OCI-LY1 (cell line): Measurements from ENCODE around the gene LRFN2.

Experiments used
- H2AFZ ChIP-seq: fragments of 200-600 bp; sonication (generic), shearing (Covaris generic); 2 replicates; pipeline ENCODE4 v1.6.0; 2014; ENCODE audit warnings: antibody characterized with exemption, mild to moderate bottlenecking, low read length
- H3F3A ChIP-seq: fragments of 200-600 bp; sonication (generic), shearing (Covaris generic); 2 replicates; pipeline ENCODE4 v1.6.0; 2014; ENCODE audit warnings: mild to moderate bottlenecking, antibody characterized with exemption, low read length, moderate library complexity; ENCODE audit not compliant: insufficient read depth
- H3K27ac ChIP-seq: fragments of 200-600 bp; sonication (generic); 2 replicates; pipeline ENCODE4 v1.5.1; 2014; ENCODE audit warnings: low read length, mixed run types, mild to moderate bottlenecking, low read depth; ENCODE audit not compliant: poor library complexity, severe bottlenecking
- H3K27me3 ChIP-seq: fragments of 200-600 bp; sonication (generic); 2 replicates; pipeline ENCODE4 v1.6.0; 2014; ENCODE audit warnings: antibody characterized with exemption, mild to moderate bottlenecking, low read length, moderate library complexity; ENCODE audit not compliant: insufficient read depth
- H3K36me3 ChIP-seq: fragments of 200-600 bp; sonication (generic); 2 replicates; pipeline ENCODE4 v1.6.1; 2014; ENCODE audit warnings: mild to moderate bottlenecking, antibody characterized with exemption, low read length, moderate library complexity, mixed read lengths; ENCODE audit not compliant: insufficient read depth
- H3K4me1 ChIP-seq: fragments of 200-600 bp; sonication (generic); 2 replicates; pipeline ENCODE4 v1.5.1; 2014; ENCODE audit warnings: mild to moderate bottlenecking, low read length, moderate library complexity; ENCODE audit not compliant: insufficient read depth, severe bottlenecking
- H3K4me2 ChIP-seq: fragments of 200-600 bp; sonication (generic), shearing (Covaris generic); 2 replicates; pipeline ENCODE4 v1.6.1; 2014; ENCODE audit warnings: low read length
- H3K4me3 ChIP-seq: fragments of 200-600 bp; sonication (generic); 2 replicates; pipeline ENCODE4 v1.5.1; 2014; ENCODE audit warnings: low read length, low read depth, mild to moderate bottlenecking, mixed read lengths; ENCODE audit not compliant: poor library complexity, severe bottlenecking
- H3K79me2 ChIP-seq: fragments of 200-600 bp; shearing (Covaris generic); 2 replicates; pipeline ENCODE4 v1.6.1; 2016; ENCODE audit warnings: mixed run types, low read length, mixed read lengths; ENCODE audit not compliant: insufficient read depth
- H3K9ac ChIP-seq: fragments of 200-600 bp; sonication (generic), shearing (Covaris generic); 2 replicates; pipeline ENCODE4 v1.6.1; 2014; ENCODE audit warnings: mild to moderate bottlenecking, low read length, mixed read lengths
- H3K9me2 ChIP-seq: fragments of 200-600 bp; sonication (generic), shearing (Covaris generic); 2 replicates; pipeline ENCODE4 v1.6.1; 2014; ENCODE audit warnings: low read depth, mild to moderate bottlenecking, low read length, mixed read lengths
- H3K9me3 ChIP-seq: fragments of 200-600 bp; shearing (Covaris generic); 2 replicates; pipeline ENCODE4 v1.6.1; 2014; ENCODE audit warnings: low read length, mixed read lengths
- H4K20me1 ChIP-seq: fragments of 200-600 bp; sonication (generic), shearing (Covaris generic); 2 replicates; pipeline ENCODE4 v1.6.0; 2016; ENCODE audit warnings: mild to moderate bottlenecking, low read length; ENCODE audit not compliant: insufficient read depth
- EZH2 ChIP-seq: fragments of 200-600 bp; sonication (generic), shearing (Covaris generic); IDR thresholded peaks from 2 replicates; pipeline ENCODE4 v1.8.0; 2017; ENCODE audit warnings: borderline replicate concordance, mixed run types, mild to moderate bottlenecking, antibody characterized with exemption, low read length, moderate library complexity, mixed read lengths
- TF ChIP-seq, protein P1 (sequence below): fragments of 200-600 bp; sonication (generic), shearing (Covaris generic); IDR thresholded peaks from 2 replicates; pipeline ENCODE4 v1.5.1; 2017; ENCODE audit warnings: mild to moderate bottlenecking, antibody characterized with exemption, low read length, moderate library complexity, mixed read lengths

LRFN2 gene

DNA sequence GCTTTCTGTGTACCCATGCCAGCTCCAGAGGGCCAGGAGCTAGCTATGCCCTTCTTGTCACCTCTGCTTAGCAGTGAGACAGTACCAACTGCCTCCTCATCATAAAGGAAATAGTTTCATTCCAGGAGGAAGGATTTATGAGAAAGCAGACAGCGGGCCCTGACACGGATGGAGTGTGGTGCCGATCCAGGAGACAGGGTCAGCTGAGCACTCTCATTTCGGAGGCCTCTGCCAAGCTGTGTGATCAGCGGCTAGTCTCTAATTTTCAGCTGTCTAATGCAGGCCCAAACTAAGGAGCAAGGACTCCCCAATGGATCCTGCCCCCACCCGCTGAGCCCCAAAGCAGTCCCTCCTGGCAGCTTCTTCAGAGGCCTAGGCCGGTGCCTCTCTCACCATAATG is 103.1 kb downstream of the LRFN2 start:
- Histone ChIP-seq H3K4me1 (no peaks in the 10 kb centered on the region), H3K27me3 (no peaks in the 10 kb centered on the region), H3F3A (no peaks in the 10 kb centered on the region), H2AFZ (no peak overlapping the region), H3K36me3 (no peaks in the 10 kb centered on the region), H3K79me2 (no peaks in the 10 kb centered on the region), H3K9me2 (no peaks in the 10 kb centered on the region), H4K20me1 (no peaks in the 10 kb centered on the region), H3K27ac (no peak overlapping the region), H3K4me2 (no peak overlapping the region), H3K9ac (no peak overlapping the region), H3K4me3 (no peak overlapping the region), H3K9me3 (no peaks in the 10 kb centered on the region)
- TF ChIP-seq, protein P1, sequence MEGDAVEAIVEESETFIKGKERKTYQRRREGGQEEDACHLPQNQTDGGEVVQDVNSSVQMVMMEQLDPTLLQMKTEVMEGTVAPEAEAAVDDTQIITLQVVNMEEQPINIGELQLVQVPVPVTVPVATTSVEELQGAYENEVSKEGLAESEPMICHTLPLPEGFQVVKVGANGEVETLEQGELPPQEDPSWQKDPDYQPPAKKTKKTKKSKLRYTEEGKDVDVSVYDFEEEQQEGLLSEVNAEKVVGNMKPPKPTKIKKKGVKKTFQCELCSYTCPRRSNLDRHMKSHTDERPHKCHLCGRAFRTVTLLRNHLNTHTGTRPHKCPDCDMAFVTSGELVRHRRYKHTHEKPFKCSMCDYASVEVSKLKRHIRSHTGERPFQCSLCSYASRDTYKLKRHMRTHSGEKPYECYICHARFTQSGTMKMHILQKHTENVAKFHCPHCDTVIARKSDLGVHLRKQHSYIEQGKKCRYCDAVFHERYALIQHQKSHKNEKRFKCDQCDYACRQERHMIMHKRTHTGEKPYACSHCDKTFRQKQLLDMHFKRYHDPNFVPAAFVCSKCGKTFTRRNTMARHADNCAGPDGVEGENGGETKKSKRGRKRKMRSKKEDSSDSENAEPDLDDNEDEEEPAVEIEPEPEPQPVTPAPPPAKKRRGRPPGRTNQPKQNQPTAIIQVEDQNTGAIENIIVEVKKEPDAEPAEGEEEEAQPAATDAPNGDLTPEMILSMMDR = no peak
- no peak for TF ChIP-seq EZH2

DNA sequence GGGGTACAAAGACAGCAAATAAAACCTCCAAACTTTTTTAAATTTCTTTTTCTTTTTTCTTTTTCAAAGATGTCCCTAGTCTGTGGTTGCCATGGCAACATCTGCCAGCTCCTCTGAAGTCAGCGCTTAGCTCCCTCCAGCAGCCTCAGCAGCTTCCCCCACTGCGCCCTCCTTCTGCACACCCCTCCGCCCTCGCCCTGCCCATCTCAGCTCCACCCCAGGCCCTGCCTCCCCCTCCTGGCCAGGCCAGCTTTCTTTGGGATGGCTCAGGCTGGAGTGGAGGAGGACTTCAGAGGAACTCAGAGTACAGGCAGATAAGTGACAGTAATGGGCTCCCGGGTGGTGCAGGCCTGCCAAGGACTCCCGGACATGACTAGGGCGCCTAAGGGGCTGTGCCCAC is 104.6 kb downstream of the LRFN2 start:
- H3K9me3 ChIP-seq = no peaks in the 10 kb centered on the region
- H3K4me1 ChIP-seq = no peaks in the 10 kb centered on the region
- no peaks in the 10 kb centered on the region for H4K20me1 ChIP-seq
- TF ChIP-seq EZH2 = no peak
- TF ChIP-seq, protein P1 = no peak
- no peak overlapping the region for H3K4me3 ChIP-seq
- no peaks in the 10 kb centered on the region for H3K79me2 ChIP-seq
- H3K9me2 ChIP-seq = no peaks in the 10 kb centered on the region
- no peak overlapping the region for H3K9ac ChIP-seq
- H3F3A ChIP-seq = no peaks in the 10 kb centered on the region
- no peak overlapping the region for H3K4me2 ChIP-seq
- no peaks in the 10 kb centered on the region for H3K36me3 ChIP-seq
- H3K27me3 ChIP-seq = no peaks in the 10 kb centered on the region
- no peak overlapping the region for H2AFZ ChIP-seq
- H3K27ac ChIP-seq = no peak overlapping the region

DNA sequence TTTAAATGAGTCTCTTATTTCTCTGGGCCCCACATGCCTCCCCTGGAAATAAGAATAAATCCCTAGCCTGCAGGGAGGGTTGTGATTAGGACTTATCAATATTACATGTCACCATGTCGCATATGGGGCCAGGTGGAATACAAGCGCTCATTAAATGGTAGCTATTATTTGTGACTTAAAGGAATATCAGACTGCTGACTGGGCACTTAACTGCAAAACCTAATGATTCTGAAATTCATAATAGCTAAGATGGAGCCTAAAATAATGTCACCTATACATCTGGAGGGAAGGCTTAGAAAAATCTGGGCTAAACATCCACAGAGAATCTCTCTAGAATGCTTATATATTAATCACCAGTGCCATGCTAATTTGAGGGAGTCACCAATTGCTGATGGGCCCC is 106.5 kb downstream of the LRFN2 start:
- Histone ChIP-seq H4K20me1 (no peaks in the 10 kb centered on the region), H3K9me3 (no peaks in the 10 kb centered on the region), H3K4me1 (no peaks in the 10 kb centered on the region), H3K9me2 (no peaks in the 10 kb centered on the region), H3K9ac (no peak overlapping the region), H3K36me3 (no peaks in the 10 kb centered on the region), H3K27me3 (no peaks in the 10 kb centered on the region), H3K79me2 (no peaks in the 10 kb centered on the region), H3F3A (no peaks in the 10 kb centered on the region), H3K27ac (no peak overlapping the region), H3K4me2 (no peak overlapping the region), H2AFZ (no peak overlapping the region), H3K4me3 (no peak overlapping the region)
- TF ChIP-seq, protein P1 = no peak
